Glomerular endothelial cell (primary cell): ENCODE results near the gene C14orf132. TPM values are rescaled to one million over a fixed set of nuclear protein-coding genes. Genes with fewer than 3 reads are reported as not detected.

Experiments
- DNase-seq: peaks from one replicate; pipeline ENCODE4 v3.0.0-alpha.2; 2011; ENCODE audit warnings: low read depth, low spot score; ENCODE audit errors: extremely low read depth
- total RNA-seq: library from RNA; depleted of rRNA; stranded (reverse); fragments of >200 nt; gene quantifications from 2 replicates; pipeline ENCODE4 v1.2.3, GENCODE V29; 2015

C14orf132 gene
- total RNA-seq, 1 donor from 2014 or later, result 6.0 TPM

GRCh38 chr14:96114002-96114401, 74.8 kb downstream of the C14orf132 start:
- DNase-seq, result no peak

DNA sequence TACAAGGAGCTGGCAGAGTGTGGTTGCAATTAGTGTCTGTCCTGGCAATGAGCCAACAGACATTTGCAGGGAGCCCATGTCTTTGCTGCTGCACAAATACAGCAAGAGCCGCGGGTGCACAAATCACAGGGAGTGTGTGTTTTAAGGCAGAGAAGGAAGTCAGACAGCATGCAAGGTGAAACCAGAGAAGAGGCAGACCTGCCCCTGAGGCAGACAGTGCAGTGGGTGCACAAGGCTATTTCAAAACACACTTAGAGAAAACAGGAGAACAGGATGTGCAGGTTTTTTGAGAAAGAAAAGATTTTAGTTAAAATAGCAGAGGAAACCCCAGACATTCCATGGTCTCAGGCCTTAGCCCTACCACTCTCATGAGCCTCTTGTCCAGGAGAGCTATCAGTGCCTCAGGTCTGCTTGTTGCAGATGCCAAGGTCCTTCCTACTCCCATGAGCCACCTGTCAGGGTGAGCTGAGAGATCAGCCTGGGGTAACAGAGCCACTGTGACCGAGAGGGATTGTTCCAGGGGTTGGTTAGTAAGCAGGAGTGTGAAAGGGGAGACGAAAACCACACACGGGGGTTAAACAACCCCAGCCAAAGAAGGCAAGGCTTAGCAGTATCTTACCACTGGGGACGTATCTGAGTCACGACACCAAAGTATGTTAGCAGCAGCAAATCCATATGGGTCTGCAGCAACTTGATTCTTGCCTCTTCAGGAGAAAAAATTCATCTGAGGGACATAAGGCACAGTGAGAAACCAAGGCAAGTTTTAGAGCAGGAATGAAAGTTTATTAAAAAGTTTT, 78.1 kb downstream of the C14orf132 start:
- no peak for DNase-seq

DNA sequence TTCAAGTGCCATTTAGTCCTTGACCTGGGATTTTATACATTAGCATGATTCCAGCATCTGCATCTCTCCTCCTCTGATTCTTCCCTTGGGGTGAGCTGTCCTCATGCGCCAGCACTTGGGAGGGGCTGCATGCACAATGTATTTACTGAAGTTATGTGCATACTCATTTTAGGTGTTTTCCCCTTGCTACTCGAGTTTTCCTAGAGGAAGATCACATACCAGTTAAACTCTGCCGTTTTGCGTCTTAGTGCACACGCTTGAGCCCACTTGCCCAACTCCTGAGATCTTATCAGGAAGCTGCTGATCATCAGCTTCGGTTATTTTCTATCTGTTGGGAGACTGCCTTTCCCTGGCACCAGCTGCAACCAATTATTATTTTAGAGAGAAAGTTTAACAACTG, 78.8 kb downstream of the C14orf132 start:
- no peak for DNase-seq

GRCh38 chr14:96118391-96118790, 79.2 kb downstream of the C14orf132 start:
- no peak for DNase-seq

- DNase-seq, result no peak
Measured at GRCh38 chr14:96119947-96120346, 80.8 kb downstream of the C14orf132 start.

GRCh38 chr14:96120392-96120791, 81.2 kb downstream of the C14orf132 start:
- DNase-seq, result no peak

DNA sequence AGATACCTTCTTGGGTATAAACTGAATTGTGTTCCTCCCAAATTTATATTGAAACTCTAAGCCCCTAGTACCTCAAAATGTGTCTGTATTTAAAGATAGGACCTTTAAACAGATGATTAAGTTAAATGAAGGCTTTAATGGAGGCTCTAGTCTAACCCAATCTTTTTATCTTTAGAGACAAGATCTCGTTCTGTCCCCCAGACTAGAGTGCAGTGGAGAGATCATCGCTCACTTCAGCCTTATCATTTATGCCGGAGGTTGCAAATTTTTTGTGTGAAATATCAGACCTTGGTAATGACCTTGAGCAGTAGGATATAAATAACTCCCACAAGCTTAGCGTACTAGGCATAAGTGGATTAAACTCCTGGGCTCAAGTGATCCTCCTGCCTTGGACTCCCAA, 81.8 kb downstream of the C14orf132 start:
- no peak for DNase-seq

- DNase-seq, result no peak
Measured at GRCh38 chr14:96121660-96122395, 82.7 kb downstream of the C14orf132 start.

- no peak for DNase-seq
Measured at GRCh38 chr14:96122496-96122895, 83.3 kb downstream of the C14orf132 start.

GRCh38 chr14:96125536-96125935, 86.4 kb downstream of the C14orf132 start:
- no peak for DNase-seq

DNA sequence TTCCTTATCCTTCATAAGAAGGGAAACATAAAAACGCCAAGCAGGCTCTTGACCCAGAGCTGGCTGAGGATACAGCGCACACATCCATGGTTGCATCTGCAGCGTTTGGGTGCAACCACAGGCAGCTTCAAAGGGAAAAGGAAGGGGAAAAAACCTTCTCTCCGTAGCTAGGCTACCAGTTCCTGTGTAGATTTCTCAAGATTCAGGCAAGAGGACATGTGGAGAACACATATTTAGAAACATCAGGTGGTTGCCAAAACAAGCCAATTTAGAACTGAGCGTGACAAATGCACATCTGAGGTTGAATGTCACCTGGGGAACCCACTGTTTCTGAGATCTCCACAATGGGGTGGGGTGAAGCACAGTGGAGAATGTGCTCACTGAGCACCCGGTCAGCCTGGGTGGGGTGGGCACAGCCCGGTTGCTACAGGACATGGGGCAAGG, 87.2 kb downstream of the C14orf132 start:
- DNase-seq, result no peak

DNA sequence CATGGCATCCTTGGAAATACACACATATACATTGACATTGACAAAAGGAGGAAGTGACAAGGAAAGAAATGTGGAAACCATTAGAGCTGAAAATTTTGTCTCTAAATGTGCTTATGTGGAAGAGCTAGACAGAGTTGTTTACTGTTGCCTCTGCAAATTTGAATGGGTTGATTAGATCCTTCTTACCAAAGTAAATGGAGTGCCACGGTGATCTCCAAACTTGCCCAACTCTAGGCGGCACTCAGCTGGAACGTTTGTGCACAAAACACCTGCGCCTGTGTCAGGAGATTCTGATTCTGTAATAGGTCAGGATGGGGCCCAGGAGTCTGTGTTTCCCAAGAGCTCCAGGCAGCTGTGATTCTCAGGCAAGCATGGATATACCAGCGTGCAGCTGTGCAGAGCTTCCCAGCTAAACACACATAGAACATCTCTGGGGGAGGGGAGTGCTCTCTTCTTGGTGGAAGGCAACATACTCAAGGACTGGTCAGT, 87.7 kb downstream of the C14orf132 start:
- no peak for DNase-seq

- DNase-seq, result no peak
Measured at GRCh38 chr14:96129128-96129736, 90.1 kb downstream of the C14orf132 start.

DNA sequence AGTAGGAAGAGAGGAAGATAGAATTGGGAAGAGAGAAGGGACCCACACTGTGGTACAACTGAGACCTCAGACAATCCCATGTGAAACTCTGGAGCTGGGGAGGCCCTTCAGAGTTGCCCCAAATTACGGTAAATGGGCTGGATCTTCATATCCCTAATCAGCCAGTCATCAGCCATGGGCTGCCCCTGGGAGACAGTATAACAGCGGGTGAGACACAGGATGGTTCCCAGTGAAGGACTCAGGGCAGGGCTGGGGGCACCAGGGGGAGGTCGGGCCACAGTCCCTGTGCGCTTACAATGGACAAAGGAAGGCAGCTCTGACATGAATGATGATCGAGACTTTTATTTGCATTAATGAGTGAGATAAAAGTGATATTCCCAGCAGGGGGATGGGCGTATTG, 91.2 kb downstream of the C14orf132 start:
- no peak for DNase-seq

- DNase-seq, result no peak
Measured at GRCh38 chr14:96130854-96131253, 91.7 kb downstream of the C14orf132 start.

DNA sequence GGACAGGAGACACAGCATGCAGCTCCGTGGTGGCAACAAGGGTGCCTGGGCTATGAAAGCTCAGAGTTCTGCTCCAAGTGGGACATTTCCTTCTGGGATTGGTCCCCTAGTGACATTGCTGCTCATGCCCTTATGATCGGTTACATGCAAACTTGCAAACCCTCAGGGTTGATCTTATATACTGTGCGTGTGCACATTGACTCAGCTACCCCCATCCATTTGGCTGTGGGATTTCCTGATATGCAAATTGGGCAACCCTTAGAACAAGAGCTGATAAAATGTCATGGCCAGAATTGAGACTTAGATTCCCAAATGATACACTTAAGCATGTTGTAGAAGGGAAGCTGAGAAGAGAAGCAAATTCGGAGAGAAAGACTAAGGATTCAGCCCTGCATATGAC, 92.7 kb downstream of the C14orf132 start:
- no peak for DNase-seq

DNA sequence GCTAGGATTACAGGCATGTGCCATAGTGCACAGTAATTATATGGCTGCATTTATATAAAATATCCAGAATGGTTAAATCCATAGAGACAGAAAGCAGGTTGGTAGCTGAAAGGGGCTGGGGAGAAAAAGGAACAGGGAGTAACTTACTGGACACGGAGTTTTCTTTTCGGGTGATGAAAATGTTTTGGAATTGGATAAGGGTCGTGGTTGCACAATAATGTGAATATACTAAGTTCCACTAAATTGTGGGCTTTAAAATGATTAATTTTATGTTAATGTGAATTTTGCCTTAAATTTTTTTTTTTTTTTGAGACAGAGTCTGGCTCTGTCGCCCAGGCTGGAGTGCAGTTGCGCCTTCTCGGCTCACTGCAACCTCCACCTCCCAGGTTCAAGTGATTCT, 95.3 kb downstream of the C14orf132 start:
- DNase-seq, result no peak

GRCh38 chr14:96135285-96135684, 96.1 kb downstream of the C14orf132 start:
- no peak for DNase-seq

GRCh38 chr14:96136371-96137005, 97.3 kb downstream of the C14orf132 start:
- no peak for DNase-seq

GRCh38 chr14:96138241-96138640, 99.1 kb downstream of the C14orf132 start:
- no peak for DNase-seq

- DNase-seq, result no peak
Measured at GRCh38 chr14:96139169-96139568, 100.0 kb downstream of the C14orf132 start.
